Chondrocyte (in vitro differentiated cells): Measurements from ENCODE around the gene PTPN7. TPM values are rescaled to one million over a fixed set of nuclear protein-coding genes. Genes with fewer than 3 reads are reported as not detected.

Experiments used
- DNase-seq: peaks from one replicate; pipeline ENCODE4 v3.0.0; 2021; ENCODE audit warnings: mixed read lengths, low spot score
- H3K27ac Mint-ChIP-seq: one replicate; pipeline ENCODE4 v1.8.0; 2021; ENCODE audit warnings: mild to moderate bottlenecking, moderate library complexity, mixed read lengths; ENCODE audit not compliant: unreplicated experiment
- H3K27me3 Mint-ChIP-seq: 2 replicates; pipeline ENCODE4 v1.8.0; 2021; ENCODE audit warnings: low read depth, mixed read lengths
- H3K36me3 Mint-ChIP-seq: 2 replicates; pipeline ENCODE4 v1.8.0; 2021; ENCODE audit warnings: low read depth, mixed read lengths
- H3K4me1 Mint-ChIP-seq: 2 replicates; pipeline ENCODE4 v1.8.0; 2021; ENCODE audit warnings: low read depth, mild to moderate bottlenecking, mixed read lengths
- H3K4me3 Mint-ChIP-seq: one replicate; pipeline ENCODE4 v1.8.0; 2021; ENCODE audit warnings: mild to moderate bottlenecking, moderate library complexity, mixed read lengths; ENCODE audit not compliant: unreplicated experiment
- H3K9me3 Mint-ChIP-seq: 2 replicates; pipeline ENCODE4 v1.8.0; 2021; ENCODE audit warnings: low read depth, mixed read lengths
- total RNA-seq: library from RNA; stranded (reverse); gene quantifications from 3 replicates; pipeline ENCODE4 v1.2.1, GENCODE V29; 2021
- TF ChIP-seq, protein P1 (sequence below): fragments of 200-600 bp; sonication (generic); IDR thresholded peaks from 2 replicates; pipeline ENCODE4 v1.5.0; 2021; ENCODE audit warnings: antibody characterized with exemption, mild to moderate bottlenecking, moderate library complexity

PTPN7 gene
- total RNA-seq, 1 donor from 2014 or later = not detected

DNA sequence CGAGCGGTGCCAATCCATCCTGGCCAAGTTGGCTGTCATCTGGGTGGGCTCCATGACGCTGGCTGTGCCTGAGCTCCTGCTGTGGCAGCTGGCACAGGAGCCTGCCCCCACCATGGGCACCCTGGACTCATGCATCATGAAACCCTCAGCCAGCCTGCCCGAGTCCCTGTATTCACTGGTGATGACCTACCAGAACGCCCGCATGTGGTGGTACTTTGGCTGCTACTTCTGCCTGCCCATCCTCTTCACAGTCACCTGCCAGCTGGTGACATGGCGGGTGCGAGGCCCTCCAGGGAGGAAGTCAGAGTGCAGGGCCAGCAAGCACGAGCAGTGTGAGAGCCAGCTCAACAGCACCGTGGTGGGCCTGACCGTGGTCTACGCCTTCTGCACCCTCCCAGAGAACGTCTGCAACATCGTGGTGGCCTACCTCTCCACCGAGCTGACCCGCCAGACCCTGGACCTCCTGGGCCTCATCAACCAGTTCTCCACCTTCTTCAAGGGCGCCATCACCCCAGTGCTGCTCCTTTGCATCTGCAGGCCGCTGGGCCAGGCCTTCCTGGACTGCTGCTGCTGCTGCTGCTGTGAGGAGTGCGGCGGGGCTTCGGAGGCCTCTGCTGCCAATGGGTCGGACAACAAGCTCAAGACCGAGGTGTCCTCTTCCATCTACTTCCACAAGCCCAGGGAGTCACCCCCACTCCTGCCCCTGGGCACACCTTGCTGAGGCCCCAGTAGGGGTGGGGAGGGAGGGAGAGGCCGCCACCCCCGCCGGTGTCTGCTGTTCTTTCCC, 32.4 kb downstream of the PTPN7 start:
- Mint-ChIP-seq H3K36me3 (peaks cover 7% of the 10 kb centered on the region), H3K9me3 (no peaks in the 10 kb centered on the region), H3K4me1 (no peaks in the 10 kb centered on the region), H3K27ac (no peak overlapping the region), H3K4me3 (no peak overlapping the region), H3K27me3 (peaks cover 3% of the 10 kb centered on the region)
- TF ChIP-seq, protein P1, sequence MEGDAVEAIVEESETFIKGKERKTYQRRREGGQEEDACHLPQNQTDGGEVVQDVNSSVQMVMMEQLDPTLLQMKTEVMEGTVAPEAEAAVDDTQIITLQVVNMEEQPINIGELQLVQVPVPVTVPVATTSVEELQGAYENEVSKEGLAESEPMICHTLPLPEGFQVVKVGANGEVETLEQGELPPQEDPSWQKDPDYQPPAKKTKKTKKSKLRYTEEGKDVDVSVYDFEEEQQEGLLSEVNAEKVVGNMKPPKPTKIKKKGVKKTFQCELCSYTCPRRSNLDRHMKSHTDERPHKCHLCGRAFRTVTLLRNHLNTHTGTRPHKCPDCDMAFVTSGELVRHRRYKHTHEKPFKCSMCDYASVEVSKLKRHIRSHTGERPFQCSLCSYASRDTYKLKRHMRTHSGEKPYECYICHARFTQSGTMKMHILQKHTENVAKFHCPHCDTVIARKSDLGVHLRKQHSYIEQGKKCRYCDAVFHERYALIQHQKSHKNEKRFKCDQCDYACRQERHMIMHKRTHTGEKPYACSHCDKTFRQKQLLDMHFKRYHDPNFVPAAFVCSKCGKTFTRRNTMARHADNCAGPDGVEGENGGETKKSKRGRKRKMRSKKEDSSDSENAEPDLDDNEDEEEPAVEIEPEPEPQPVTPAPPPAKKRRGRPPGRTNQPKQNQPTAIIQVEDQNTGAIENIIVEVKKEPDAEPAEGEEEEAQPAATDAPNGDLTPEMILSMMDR = no peak
- DNase-seq = no peak

DNA sequence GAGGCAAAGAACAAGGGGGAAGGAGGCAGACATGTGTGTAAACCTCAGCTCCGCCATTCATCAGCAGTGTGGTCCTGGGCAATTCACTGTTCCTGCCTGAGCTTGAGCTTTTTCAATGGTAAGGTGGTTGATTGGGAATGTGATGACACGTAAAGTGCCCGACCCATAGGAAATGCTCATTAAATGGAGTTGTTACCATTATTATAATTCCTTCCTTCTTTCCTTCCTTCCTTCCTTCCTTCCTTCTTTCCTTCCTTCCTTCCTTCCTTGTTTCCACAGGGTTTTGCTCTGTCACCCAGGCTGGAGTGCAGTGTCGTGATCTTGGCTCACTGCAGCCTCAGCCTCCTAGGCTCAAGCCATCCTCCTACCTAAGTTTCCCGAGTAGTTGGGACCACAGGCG, 33.3 kb downstream of the PTPN7 start:
- no peaks in the 10 kb centered on the region for H3K4me1 Mint-ChIP-seq
- H3K4me3 Mint-ChIP-seq = no peak overlapping the region
- no peaks in the 10 kb centered on the region for H3K36me3 Mint-ChIP-seq
- peaks cover 3% of the 10 kb centered on the region for H3K27me3 Mint-ChIP-seq
- H3K9me3 Mint-ChIP-seq = no peaks in the 10 kb centered on the region
- TF ChIP-seq, protein P1 = no peak
- no peak for DNase-seq
- H3K27ac Mint-ChIP-seq = no peak overlapping the region

DNA sequence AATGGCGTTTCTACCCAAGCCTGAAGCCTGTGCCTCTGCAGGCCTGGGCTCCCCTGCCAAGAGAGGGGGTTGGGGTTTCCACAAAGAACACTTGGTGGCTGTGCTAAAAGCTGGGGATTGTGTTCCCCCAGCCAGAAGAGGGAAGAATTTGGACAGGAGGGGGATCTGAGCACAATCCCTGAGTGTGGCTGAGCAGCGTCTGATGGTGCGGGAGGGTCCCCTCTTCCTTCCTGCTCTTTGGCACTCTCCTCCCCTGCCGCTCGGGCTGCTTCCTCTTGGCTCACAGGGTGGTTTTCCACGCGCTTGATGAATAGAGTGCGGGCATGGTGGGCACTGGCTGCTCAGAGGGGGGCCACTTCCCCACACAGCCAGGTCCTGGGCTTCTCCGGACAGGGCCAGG, 34.0 kb downstream of the PTPN7 start:
- H3K27ac Mint-ChIP-seq = no peak overlapping the region
- H3K4me3 Mint-ChIP-seq = no peak overlapping the region
- H3K36me3 Mint-ChIP-seq = no peaks in the 10 kb centered on the region
- no peak for DNase-seq
- H3K9me3 Mint-ChIP-seq = no peaks in the 10 kb centered on the region
- H3K27me3 Mint-ChIP-seq = peaks cover 3% of the 10 kb centered on the region
- no peaks in the 10 kb centered on the region for H3K4me1 Mint-ChIP-seq
- TF ChIP-seq, protein P1 = no peak

DNA sequence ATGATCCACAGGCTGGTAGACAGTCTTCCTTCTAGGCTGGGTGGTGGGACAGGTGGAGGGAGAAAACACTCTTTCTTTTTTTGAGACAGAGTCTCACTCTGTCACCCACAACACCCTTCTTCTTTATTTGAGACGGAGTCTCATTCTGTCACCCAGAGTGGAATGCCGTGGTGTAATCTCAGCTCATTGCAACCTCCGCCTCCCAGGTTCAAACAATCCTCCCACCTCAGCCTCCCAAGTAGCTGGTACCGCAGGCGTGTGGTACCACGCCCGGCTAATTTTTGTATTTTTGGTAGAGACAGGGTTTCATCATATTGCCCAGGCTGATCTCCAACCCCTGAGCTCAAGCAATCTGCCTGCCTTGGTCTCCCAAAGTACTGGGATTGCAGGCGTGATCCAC, 34.8 kb downstream of the PTPN7 start:
- H3K27me3 Mint-ChIP-seq = peaks cover 3% of the 10 kb centered on the region
- no peak overlapping the region for H3K27ac Mint-ChIP-seq

DNA sequence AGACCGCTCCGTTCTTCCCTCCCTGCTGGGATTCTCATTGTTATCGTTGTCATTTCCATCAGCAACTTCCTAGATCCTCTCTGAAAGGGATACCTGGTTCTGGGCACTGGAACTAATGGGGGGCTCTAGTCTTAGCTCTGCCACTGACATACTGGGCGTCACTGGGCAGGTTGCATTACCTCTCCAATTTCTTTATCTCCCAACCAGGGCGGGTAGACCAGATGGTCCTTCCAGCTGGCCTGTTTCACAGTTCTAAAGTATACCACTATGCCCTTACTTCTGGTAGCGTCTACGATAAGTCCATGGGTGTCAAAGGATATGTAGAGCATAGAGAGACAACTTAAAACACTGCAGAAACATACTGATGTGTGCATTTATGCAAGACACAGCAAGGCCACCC, 36.3 kb downstream of the PTPN7 start:
- DNase-seq = no peak
- Mint-ChIP-seq H3K4me3 (no peak overlapping the region), H3K27ac (no peak overlapping the region), H3K36me3 (no peaks in the 10 kb centered on the region), H3K4me1 (no peaks in the 10 kb centered on the region), H3K9me3 (no peaks in the 10 kb centered on the region), H3K27me3 (peaks cover 3% of the 10 kb centered on the region)
- TF ChIP-seq, protein P1 = no peak

More for the DNA sequence above, 34.8 kb downstream of the PTPN7 start:
- Mint-ChIP-seq H3K9me3 (no peaks in the 10 kb centered on the region), H3K36me3 (no peaks in the 10 kb centered on the region), H3K4me3 (no peak overlapping the region), H3K4me1 (no peaks in the 10 kb centered on the region)
- DNase-seq = no peak
- TF ChIP-seq, protein P1 = no peak
